GM18951 (cell line): ENCODE measurements around the gene SREBF1.
"Not testable (repeated sequence)": the region's sequence is repeated elsewhere in the genome, so short reads cannot be mapped to it uniquely, and the experiment has no call there.

ENCODE experiments used
- POLR2A ChIP-seq: IDR thresholded peaks from 4 replicates; pipeline ENCODE4 v1.6.1; 2011; ENCODE audit warnings: mild to moderate bottlenecking; ENCODE audit not compliant: insufficient read length, insufficient read depth; ENCODE audit errors: extremely low read depth
- in situ Hi-C: fragments of 300-500 bp; cut with MboI; formaldehyde crosslinking; loops from one replicate; pipeline ENCODE4 v1.12.0; 2022; ENCODE audit warnings: low sequenced_read_pairs, mixed read lengths, inconsistent platforms; ENCODE audit not compliant: unreplicated experiment

The SREBF1 gene

GRCh38 chr17:17813055-17813724, 23.6 kb downstream of the SREBF1 start:
- no peak for TF ChIP-seq POLR2A
- in situ Hi-C loops, result no loop called here

DNA sequence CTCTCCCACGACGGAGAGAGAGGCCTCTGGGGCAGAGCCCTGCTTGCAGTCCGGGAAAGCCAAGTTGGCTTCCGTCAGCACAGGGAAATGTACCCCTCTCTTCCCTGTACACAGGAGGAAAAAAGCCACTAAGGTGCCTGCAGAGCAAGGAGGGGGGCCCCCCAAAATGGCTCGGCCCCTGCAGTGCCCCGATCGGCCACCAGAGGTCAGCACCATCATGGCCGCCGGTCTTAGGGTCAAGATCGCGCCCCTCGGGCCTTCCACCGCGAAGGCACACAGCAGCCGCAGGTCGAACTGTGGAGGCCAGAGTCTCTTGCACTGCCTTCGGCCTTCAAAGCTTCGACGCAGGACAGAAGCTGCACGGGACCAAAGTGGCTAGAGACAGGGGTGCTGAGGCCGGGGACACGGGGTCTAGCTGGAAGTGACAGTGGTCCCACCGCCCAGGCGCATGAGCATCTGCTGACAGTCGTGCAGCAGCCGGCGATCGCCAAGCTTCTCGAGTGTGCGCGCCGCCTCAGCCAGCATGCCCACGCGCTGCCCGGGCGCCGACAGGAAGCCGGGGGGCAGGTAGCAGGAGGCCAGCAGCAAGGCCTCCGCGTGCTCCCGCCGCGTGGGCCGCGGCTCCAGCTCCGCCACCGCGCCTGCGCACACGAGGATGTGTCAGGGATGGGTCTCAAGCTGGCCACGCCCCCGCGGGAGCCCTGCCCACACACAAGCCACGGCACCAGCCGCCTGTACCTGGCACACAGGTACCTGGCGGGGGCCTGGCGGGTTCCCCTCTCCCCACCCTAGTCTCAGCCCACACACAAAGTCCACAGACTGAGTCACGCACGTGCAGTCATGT, 24.4 kb downstream of the SREBF1 start:
- in situ Hi-C loops, result no loop called here

GRCh38 chr17:17811381-17812210, 25.2 kb downstream of the SREBF1 start:
- in situ Hi-C loops, result no loop called here
- TF ChIP-seq POLR2A, result no peak

More for the DNA sequence above, 24.4 kb downstream of the SREBF1 start:
- TF ChIP-seq POLR2A, result peak; percentile 19

DNA sequence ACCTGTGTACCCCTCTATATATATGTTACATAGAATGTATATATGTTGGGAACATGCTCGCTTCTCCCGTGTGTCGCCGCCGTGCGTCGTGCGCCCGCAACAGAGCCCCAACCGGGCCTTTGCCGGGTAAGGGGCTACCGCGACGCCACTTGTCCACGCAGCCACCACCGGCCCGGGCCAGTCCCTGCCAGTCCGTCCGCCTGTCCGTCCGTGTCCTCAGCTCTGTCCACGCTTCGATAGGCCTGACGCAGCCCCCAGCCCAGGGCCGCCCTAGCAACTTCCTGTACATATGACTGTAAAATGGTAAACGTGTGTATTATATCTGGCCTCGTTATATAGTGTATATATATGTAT, 25.9 kb downstream of the SREBF1 start:
- peak; percentile 4 for TF ChIP-seq POLR2A

GRCh38 chr17:17810084-17810894, 26.5 kb downstream of the SREBF1 start:
- in situ Hi-C loops, result no loop called here
- no peak for TF ChIP-seq POLR2A

More for the DNA sequence above, 25.9 kb downstream of the SREBF1 start:
- in situ Hi-C loops, result no loop called here

DNA sequence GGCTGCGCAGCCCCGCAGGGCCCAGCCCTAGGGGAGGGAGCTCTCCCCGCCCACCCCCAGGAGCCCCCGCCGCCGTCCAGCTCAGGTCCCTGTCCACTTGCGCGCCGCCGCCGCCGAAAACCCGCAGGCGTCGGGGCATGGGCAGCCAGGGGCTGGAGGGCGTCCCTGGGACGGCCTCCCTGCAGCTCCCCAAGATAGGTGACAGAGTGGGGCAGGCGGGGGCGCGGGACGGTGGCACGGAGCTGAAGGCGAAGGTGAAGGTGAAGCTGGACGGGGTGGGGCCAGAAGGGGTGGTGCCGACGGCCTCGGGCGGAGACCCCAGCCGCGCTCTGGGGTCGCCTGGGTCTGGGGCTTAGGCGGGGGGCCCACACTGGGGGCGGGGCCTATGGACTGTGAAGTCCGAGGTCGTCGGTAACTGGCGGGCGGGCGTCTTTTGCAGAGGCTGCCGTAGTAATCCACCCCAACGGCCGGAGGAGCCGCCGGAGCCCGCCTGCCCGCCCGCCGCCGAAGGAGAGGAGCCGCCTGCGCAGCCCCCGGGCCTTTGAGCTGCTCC, 27.2 kb downstream of the SREBF1 start:
- in situ Hi-C loops, result no loop called here

GRCh38 chr17:17808706-17809432, 27.9 kb downstream of the SREBF1 start:
- no peak for TF ChIP-seq POLR2A
- in situ Hi-C loops, result no loop called here

More for the DNA sequence above, 27.2 kb downstream of the SREBF1 start:
- no peak for TF ChIP-seq POLR2A

DNA sequence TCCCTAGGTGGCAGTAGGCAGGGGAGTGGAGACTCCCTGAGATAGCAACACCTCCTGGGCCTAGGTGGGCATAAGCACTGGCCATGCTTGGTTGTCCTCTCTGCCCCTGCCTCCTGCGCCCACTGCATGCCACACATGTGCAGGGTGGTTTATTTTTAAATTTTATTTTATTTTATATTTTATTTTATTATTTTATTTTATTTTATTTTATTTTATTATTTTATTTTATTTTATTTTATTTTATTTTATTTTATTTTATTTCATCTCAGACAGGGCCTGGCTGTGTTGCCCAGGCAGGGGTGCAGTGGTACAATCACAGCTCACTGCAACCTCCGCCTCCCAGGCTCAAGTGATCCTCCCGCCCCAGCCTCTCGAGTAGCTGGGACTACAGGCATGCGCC, 28.6 kb downstream of the SREBF1 start:
- in situ Hi-C loops, result not testable (repeated sequence)

DNA sequence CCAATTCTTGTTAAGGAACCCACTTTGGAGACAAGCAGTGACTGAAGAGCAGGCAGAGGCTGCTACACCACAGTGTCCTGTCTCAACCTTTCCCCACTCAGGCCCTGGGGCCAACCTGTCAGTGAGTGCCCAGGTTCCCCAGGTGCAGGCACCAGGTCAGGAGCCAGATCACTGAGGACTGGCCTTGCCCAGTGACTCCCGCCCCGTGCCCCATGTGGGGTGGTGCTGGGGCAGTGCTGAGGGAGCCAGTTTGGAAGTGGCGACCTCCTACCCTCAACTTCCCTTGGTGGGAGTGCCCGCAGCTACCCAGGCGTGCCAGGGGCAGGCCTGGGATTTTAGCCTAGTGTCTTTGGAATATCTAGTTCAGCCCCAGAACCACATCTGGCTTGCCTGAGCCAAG, 29.3 kb downstream of the SREBF1 start:
- in situ Hi-C loops, result no loop called here
- no peak for TF ChIP-seq POLR2A

GRCh38 chr17:17806611-17807274, 30.0 kb downstream of the SREBF1 start:
- in situ Hi-C loops, result no loop called here
- TF ChIP-seq POLR2A, result no peak

GRCh38 chr17:17806035-17806434, 30.8 kb downstream of the SREBF1 start:
- in situ Hi-C loops, result no loop called here
- no peak for TF ChIP-seq POLR2A
